Neuronal stem cell (in vitro differentiated cells): ENCODE measurements around the gene BACE2.

Source experiments
- DNase-seq: peaks from one replicate; pipeline ENCODE4 v3.0.0-alpha.2; 2013; ENCODE audit warnings: low spot score
- H2AFZ ChIP-seq: one replicate; pipeline ENCODE4 v1.6.1; 2013; ENCODE audit warnings: mild to moderate bottlenecking, low read length, inconsistent platforms
- H2AK5ac ChIP-seq: 2 replicates; pipeline ENCODE4 v1.6.1; 2013; ENCODE audit warnings: low read depth, mild to moderate bottlenecking, inconsistent platforms, low read length, moderate library complexity, mixed read lengths
- H2BK120ac ChIP-seq: 2 replicates; pipeline ENCODE4 v1.6.1; 2013; ENCODE audit warnings: low read depth, mild to moderate bottlenecking, inconsistent platforms, low read length, moderate library complexity, mixed read lengths
- H2BK12ac ChIP-seq: one replicate; pipeline ENCODE4 v1.6.1; 2013; ENCODE audit warnings: low read length, inconsistent platforms
- H2BK15ac ChIP-seq: 2 replicates; pipeline ENCODE4 v1.6.1; 2013; ENCODE audit warnings: mild to moderate bottlenecking, low read length, inconsistent platforms, mixed read lengths
- H2BK5ac ChIP-seq: one replicate; pipeline ENCODE4 v1.6.1; 2013; ENCODE audit warnings: inconsistent platforms, mild to moderate bottlenecking, low read length, moderate library complexity
- H3K14ac ChIP-seq: one replicate; pipeline ENCODE4 v1.6.1; 2013; ENCODE audit warnings: low read length, inconsistent platforms
- H3K18ac ChIP-seq: 2 replicates; pipeline ENCODE4 v1.6.1; 2013; ENCODE audit warnings: low read length, inconsistent platforms
- H3K23ac ChIP-seq: 2 replicates; pipeline ENCODE4 v1.6.1; 2013; ENCODE audit warnings: low read depth, mild to moderate bottlenecking, mixed read lengths, low read length, inconsistent platforms; ENCODE audit not compliant: poor library complexity
- H3K27ac ChIP-seq: replicated peaks from 3 replicates; pipeline ENCODE4 v1.5.1; 2013; ENCODE audit warnings: low read length, inconsistent platforms
- H3K27me3 ChIP-seq, 3 experiments: 2 replicates each; pipeline ENCODE4 v1.6.1; 2013; ENCODE audit warnings: low read length in 3 of 3, mild to moderate bottlenecking in 2 of 3, inconsistent platforms in 1 of 3, low read depth in 1 of 3, mixed read lengths in 1 of 3, moderate library complexity in 1 of 3; ENCODE audit not compliant: control insufficient read depth in 3 of 3, insufficient read depth in 3 of 3
- H3K36me3 ChIP-seq, 2 donors: replicated peaks in 1 of 2; 2 replicates each; pipeline ENCODE4 v1.6.1; 2013; ENCODE audit warnings: low read length in 2 of 2; ENCODE audit not compliant: control insufficient read depth in 2 of 2, insufficient read depth in 2 of 2
- H3K4ac ChIP-seq: 2 replicates; pipeline ENCODE4 v1.6.1; 2013; ENCODE audit warnings: inconsistent platforms, mild to moderate bottlenecking, low read length, moderate library complexity
- H3K4me1 ChIP-seq, 2 donors: 1 replicate in 1 of 2; 2 replicates in 1 of 2; pipeline ENCODE4 v1.6.1; 2013; ENCODE audit warnings: low read length in 2 of 2, low read depth in 1 of 2; ENCODE audit not compliant: control insufficient read depth in 2 of 2, insufficient read depth in 1 of 2
- H3K4me2 ChIP-seq: one replicate; pipeline ENCODE4 v1.6.1; 2013; ENCODE audit warnings: mild to moderate bottlenecking, low read length, inconsistent platforms; ENCODE audit not compliant: insufficient read depth, poor library complexity, severe bottlenecking
- H3K4me3 ChIP-seq, 2 donors: 2 replicates each; pipeline ENCODE4 v1.5.1; 2013; ENCODE audit warnings: low read length in 2 of 2, mild to moderate bottlenecking in 2 of 2, inconsistent platforms in 1 of 2, moderate library complexity in 1 of 2
- H3K79me1 ChIP-seq: one replicate; pipeline ENCODE4 v1.6.1; 2013; ENCODE audit warnings: low read depth, mild to moderate bottlenecking, inconsistent platforms, low read length, moderate library complexity
- H3K9ac ChIP-seq: one replicate; pipeline ENCODE4 v1.6.1; 2013; ENCODE audit warnings: mild to moderate bottlenecking, low read depth, low read length, inconsistent platforms; ENCODE audit not compliant: poor library complexity
- H3K9me3 ChIP-seq, 2 donors: replicated peaks in 1 of 2; 2 replicates each; pipeline versions ENCODE3 to v1.6.1; 2013; ENCODE audit warnings: low read length in 2 of 2, mild to moderate bottlenecking in 2 of 2, inconsistent platforms in 1 of 2, low read depth in 1 of 2, mixed read lengths in 1 of 2, moderate library complexity in 1 of 2; ENCODE audit not compliant: control insufficient read depth in 2 of 2, insufficient read depth in 1 of 2
- H4K8ac ChIP-seq: one replicate; pipeline ENCODE4 v1.6.1; 2013; ENCODE audit warnings: low read depth, mild to moderate bottlenecking, inconsistent platforms, low read length, moderate library complexity
- H4K91ac ChIP-seq: one replicate; pipeline ENCODE4 v1.6.1; 2013; ENCODE audit warnings: low read length, low read depth, mild to moderate bottlenecking, inconsistent platforms; ENCODE audit not compliant: poor library complexity
- WGBS, 2 donors: extraction: QIAGEN DNeasy Blood & Tissue Kit; methylation state at CpG; one replicate each; pipeline ENCODE4 v1.1.7; 2013; ENCODE audit warnings: missing lambda C conversion rate in 2 of 2, mixed read lengths in 1 of 2; ENCODE audit not compliant: insufficient read length in 2 of 2, insufficient replicate concordance in 1 of 2; ENCODE audit errors: extremely low coverage in 2 of 2; 5-methylcytosine and 5-hydroxymethylcytosine counted together

Gene BACE2

DNA sequence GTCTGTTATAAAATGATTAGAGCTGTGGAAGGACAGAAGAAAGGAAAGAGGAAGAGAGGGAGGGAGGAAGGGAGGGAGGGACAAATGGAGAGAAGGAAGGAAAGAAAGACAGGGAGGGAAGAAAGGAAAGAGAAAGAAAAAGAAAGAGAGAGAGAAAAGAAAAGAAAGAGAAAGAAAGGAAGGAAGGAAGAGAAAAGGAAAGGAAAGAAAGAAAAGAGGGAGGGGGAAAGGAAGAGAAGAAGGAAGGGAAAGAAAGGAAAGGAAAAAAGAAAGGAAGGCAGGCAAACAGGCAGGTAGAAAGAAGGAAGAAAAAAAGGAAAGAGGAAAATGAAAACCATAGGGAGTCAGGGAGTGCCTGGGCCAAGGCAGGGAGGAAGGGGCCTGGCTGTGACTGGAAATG, 14.5 kb upstream of the BACE2 start:
- no peak overlapping the region for H4K8ac ChIP-seq
- H3K4me1 ChIP-seq: no peaks in the 10 kb centered on the region

GRCh38 chr21:41156142-41156541, 11.8 kb upstream of the BACE2 start:
- no peak overlapping the region for H2BK5ac ChIP-seq
- no peak overlapping the region for H3K18ac ChIP-seq
- no peaks in the 10 kb centered on the region for H3K79me1 ChIP-seq
- H2AK5ac ChIP-seq: no peak overlapping the region
- no peak overlapping the region for H4K91ac ChIP-seq
- WGBS, 2 donors: no CpG with 5 or more reads among the region's 5 CpGs
- no peak overlapping the region for H2BK120ac ChIP-seq
- no peak overlapping the region for H2AFZ ChIP-seq
- H2BK12ac ChIP-seq: no peak overlapping the region
- H3K36me3 ChIP-seq: no peaks in the 10 kb centered on the region
- H3K27ac ChIP-seq: no peak overlapping the region
- H3K4me2 ChIP-seq: no peak overlapping the region
- no peak overlapping the region for H3K4ac ChIP-seq
- H3K27me3 ChIP-seq: no peaks in the 10 kb centered on the region
- no peak overlapping the region for H3K14ac ChIP-seq
- no peak overlapping the region for H4K8ac ChIP-seq
- no peak overlapping the region for H3K4me3 ChIP-seq
- H2BK15ac ChIP-seq: no peak overlapping the region
- no peak overlapping the region for H3K23ac ChIP-seq
- H3K9me3 ChIP-seq: peaks cover 0 to 2% of the 10 kb centered on the region in 2 donors
- no peak for DNase-seq
- no peak overlapping the region for H3K9ac ChIP-seq
- no peaks in the 10 kb centered on the region for H3K4me1 ChIP-seq

More for the DNA sequence above, 14.5 kb upstream of the BACE2 start:
- Histone ChIP-seq H3K4ac (no peak overlapping the region), H3K79me1 (no peaks in the 10 kb centered on the region), H2AK5ac (no peak overlapping the region), H3K4me3 (no peak overlapping the region), H3K9me3 (peaks cover 0 to 5% of the 10 kb centered on the region in 2 donors), H2AFZ (no peak overlapping the region), H3K18ac (peak overlapping the region; percentile 45), H2BK15ac (no peak overlapping the region), H3K36me3 (no peaks in the 10 kb centered on the region), H2BK120ac (no peak overlapping the region), H3K23ac (no peak overlapping the region), H3K14ac (peak overlapping the region; percentile 75), H3K27me3 (peaks cover 0 to 4% (median 0%) of the 10 kb centered on the region in 3 experiments), H3K4me2 (no peak overlapping the region), H2BK12ac (no peak overlapping the region), H3K9ac (no peak overlapping the region), H4K91ac (no peak overlapping the region), H2BK5ac (no peak overlapping the region), H3K27ac (no peak overlapping the region)
- no peak for DNase-seq

DNA sequence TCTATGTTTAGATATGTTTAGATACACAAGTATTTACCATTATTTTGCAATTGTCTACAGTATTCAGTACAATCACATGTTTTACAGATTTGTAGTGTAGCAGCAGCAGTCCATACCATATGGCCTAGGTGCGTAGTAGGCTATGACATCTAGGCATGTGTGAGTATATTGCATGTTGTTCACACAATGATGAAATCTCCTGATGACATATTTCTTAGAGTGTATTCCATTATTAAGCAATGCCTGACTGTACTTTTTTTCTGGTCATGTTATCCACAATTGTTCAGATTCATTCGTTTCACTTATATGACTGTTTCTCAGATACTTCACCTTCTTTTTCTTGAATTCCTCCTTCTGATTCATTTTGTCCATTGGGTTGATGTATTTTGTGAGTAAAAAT, 9.9 kb upstream of the BACE2 start:
- no peak for DNase-seq
- H2BK5ac ChIP-seq: no peak overlapping the region
- H3K14ac ChIP-seq: no peak overlapping the region
- no peak overlapping the region for H3K4me2 ChIP-seq
- no peaks in the 10 kb centered on the region for H3K4me1 ChIP-seq
- H3K23ac ChIP-seq: no peak overlapping the region
- H3K4ac ChIP-seq: no peak overlapping the region
- H3K9ac ChIP-seq: no peak overlapping the region
- H3K36me3 ChIP-seq: no peaks in the 10 kb centered on the region
- no peak overlapping the region for H2AFZ ChIP-seq
- H4K8ac ChIP-seq: no peak overlapping the region
- H3K27ac ChIP-seq: no peak overlapping the region
- no peak overlapping the region for H2BK120ac ChIP-seq
- H2BK12ac ChIP-seq: no peak overlapping the region
- H3K4me3 ChIP-seq: no peak overlapping the region
- no peak overlapping the region for H2BK15ac ChIP-seq
- H4K91ac ChIP-seq: no peak overlapping the region
- H3K79me1 ChIP-seq: no peaks in the 10 kb centered on the region
- no peaks in the 10 kb centered on the region for H3K27me3 ChIP-seq
- H2AK5ac ChIP-seq: no peak overlapping the region
- no peak overlapping the region for H3K18ac ChIP-seq
- no CpG with 5 or more reads among the region's 2 CpGs for WGBS, 2 donors
- H3K9me3 ChIP-seq: no peaks in the 10 kb centered on the region

GRCh38 chr21:41160036-41160435, 7.9 kb upstream of the BACE2 start:
- Histone ChIP-seq H3K27me3 (peaks cover 0 to 6% (median 0%) of the 10 kb centered on the region in 3 experiments), H3K4me2 (no peak overlapping the region), H3K27ac (no peak overlapping the region), H2BK12ac (no peak overlapping the region), H3K4me3 (no peak overlapping the region), H3K79me1 (no peaks in the 10 kb centered on the region), H3K4me1 (no peaks in the 10 kb centered on the region), H3K4ac (no peak overlapping the region), H3K36me3 (no peaks in the 10 kb centered on the region), H4K8ac (no peak overlapping the region), H3K14ac (no peak overlapping the region), H2BK5ac (no peak overlapping the region), H2BK120ac (no peak overlapping the region), H3K9me3 (no peaks in the 10 kb centered on the region), H4K91ac (no peak overlapping the region), H3K9ac (no peak overlapping the region), H2BK15ac (no peak overlapping the region), H2AFZ (no peak overlapping the region), H3K23ac (no peak overlapping the region), H2AK5ac (no peak overlapping the region), H3K18ac (no peak overlapping the region)
- no CpG with 5 or more reads among the region's 5 CpGs for WGBS, 2 donors
- DNase-seq: no peak
